DND-41 (cell line): Measurements from ENCODE around the gene IFNA5.

Source experiments
- ATAC-seq: fragments of 200-7000 bp; cut with Tn5 transposase; 3 replicates; pipeline ENCODE4 v1.9.1; 2021; ENCODE audit warnings: low read depth; ENCODE audit not compliant: insufficient read depth
- DNase-seq: peaks from one replicate; pipeline ENCODE4 v3.0.0-alpha.2; 2020
- H2AFZ ChIP-seq: 2 replicates; pipeline ENCODE4 v1.6.0; 2012; ENCODE audit warnings: low read depth, low read length
- H3K27ac ChIP-seq: 2 replicates; pipeline ENCODE4 v1.5.1; 2012; ENCODE audit warnings: low read length, inconsistent platforms
- H3K27me3 ChIP-seq: fragments of 200-600 bp; sonication (generic); 2 replicates; pipeline ENCODE4 v1.6.0; 2012; ENCODE audit warnings: low read length, mild to moderate bottlenecking, inconsistent platforms; ENCODE audit not compliant: insufficient read depth, poor library complexity
- H3K36me3 ChIP-seq: 2 replicates; pipeline ENCODE4 v1.5.1; 2012; ENCODE audit warnings: low read length, inconsistent platforms; ENCODE audit not compliant: insufficient read depth
- H3K4me1 ChIP-seq: 2 replicates; pipeline ENCODE4 v1.5.1; 2012; ENCODE audit warnings: mild to moderate bottlenecking, low read length; ENCODE audit not compliant: insufficient read depth
- H3K4me2 ChIP-seq: 2 replicates; pipeline ENCODE4 v1.6.0; 2012; ENCODE audit warnings: mild to moderate bottlenecking, moderate library complexity, low read length, inconsistent platforms; ENCODE audit not compliant: insufficient read depth
- H3K4me3 ChIP-seq, 2 experiments: fragments of 200-600 bp in 1 of 2; shearing (Covaris generic) in 1 of 2; 2 replicates each; pipeline ENCODE4 v1.5.1; 2012 to 2016; ENCODE audit warnings: inconsistent platforms in 2 of 2, low read length in 2 of 2, mild to moderate bottlenecking in 2 of 2, low read depth in 1 of 2, moderate library complexity in 1 of 2
- H3K79me2 ChIP-seq: 2 replicates; pipeline ENCODE4 v1.6.0; 2012; ENCODE audit warnings: low read length, inconsistent platforms; ENCODE audit not compliant: insufficient read depth
- H3K9ac ChIP-seq: 2 replicates; pipeline ENCODE4 v1.6.0; 2012; ENCODE audit warnings: low read depth, mild to moderate bottlenecking, inconsistent platforms, low read length, moderate library complexity
- H3K9me3 ChIP-seq: 2 replicates; pipeline ENCODE4 v1.5.1; 2012; ENCODE audit warnings: low read length, moderate library complexity, mild to moderate bottlenecking, inconsistent platforms; ENCODE audit not compliant: insufficient read depth, severe bottlenecking
- H4K20me1 ChIP-seq: 2 replicates; pipeline ENCODE4 v1.6.0; 2012; ENCODE audit warnings: low read length; ENCODE audit not compliant: insufficient read depth
- EZH2 ChIP-seq: IDR thresholded peaks from 3 replicates; pipeline ENCODE4 v1.6.1; 2012; ENCODE audit warnings: borderline replicate concordance, low read depth, mild to moderate bottlenecking, moderate library complexity, low read length, inconsistent platforms; ENCODE audit not compliant: severe bottlenecking
- TF ChIP-seq, protein P1 (sequence below): IDR thresholded peaks from 2 replicates; pipeline ENCODE4 v1.5.1; 2012; ENCODE audit warnings: borderline replicate concordance, low read length, moderate library complexity, mild to moderate bottlenecking; ENCODE audit not compliant: poor library complexity, severe bottlenecking; ENCODE audit errors: extremely low read depth

Gene IFNA5

DNA sequence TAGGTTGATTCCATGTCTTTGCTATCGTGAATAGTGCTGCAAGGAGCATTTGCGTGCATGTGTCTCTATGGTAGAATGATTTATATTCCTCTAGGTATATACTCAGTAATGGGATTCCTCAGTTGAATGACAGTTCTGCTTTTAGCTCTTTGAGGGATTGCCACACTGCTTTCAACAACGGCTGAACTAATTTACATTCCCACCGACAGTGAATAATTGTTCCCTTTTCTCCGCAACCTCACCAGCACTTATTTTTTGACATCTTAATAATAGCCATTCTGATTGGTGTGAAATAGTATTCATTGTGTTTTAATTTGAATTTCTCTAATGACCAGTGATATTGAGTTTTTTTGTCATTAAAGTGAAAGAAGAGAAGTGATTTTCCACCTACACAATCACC is 18.5 kb downstream of the IFNA5 start:
- H4K20me1 ChIP-seq = no peaks in the 10 kb centered on the region
- no peaks in the 10 kb centered on the region for H3K36me3 ChIP-seq
- no peak overlapping the region for H3K27ac ChIP-seq
- no peaks in the 10 kb centered on the region for H3K79me2 ChIP-seq
- H3K4me3 ChIP-seq = no peak overlapping the region
- TF ChIP-seq EZH2 = no peak
- TF ChIP-seq, protein P1, sequence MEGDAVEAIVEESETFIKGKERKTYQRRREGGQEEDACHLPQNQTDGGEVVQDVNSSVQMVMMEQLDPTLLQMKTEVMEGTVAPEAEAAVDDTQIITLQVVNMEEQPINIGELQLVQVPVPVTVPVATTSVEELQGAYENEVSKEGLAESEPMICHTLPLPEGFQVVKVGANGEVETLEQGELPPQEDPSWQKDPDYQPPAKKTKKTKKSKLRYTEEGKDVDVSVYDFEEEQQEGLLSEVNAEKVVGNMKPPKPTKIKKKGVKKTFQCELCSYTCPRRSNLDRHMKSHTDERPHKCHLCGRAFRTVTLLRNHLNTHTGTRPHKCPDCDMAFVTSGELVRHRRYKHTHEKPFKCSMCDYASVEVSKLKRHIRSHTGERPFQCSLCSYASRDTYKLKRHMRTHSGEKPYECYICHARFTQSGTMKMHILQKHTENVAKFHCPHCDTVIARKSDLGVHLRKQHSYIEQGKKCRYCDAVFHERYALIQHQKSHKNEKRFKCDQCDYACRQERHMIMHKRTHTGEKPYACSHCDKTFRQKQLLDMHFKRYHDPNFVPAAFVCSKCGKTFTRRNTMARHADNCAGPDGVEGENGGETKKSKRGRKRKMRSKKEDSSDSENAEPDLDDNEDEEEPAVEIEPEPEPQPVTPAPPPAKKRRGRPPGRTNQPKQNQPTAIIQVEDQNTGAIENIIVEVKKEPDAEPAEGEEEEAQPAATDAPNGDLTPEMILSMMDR = no peak
- DNase-seq = no peak
- H3K27me3 ChIP-seq = no peaks in the 10 kb centered on the region
- H3K9ac ChIP-seq = no peak overlapping the region
- no peaks in the 10 kb centered on the region for H3K9me3 ChIP-seq
- H2AFZ ChIP-seq = no peak overlapping the region
- no peak for ATAC-seq
- no peak overlapping the region for H3K4me2 ChIP-seq
- peaks cover 5% of the 10 kb centered on the region; the same call in 1 of the 2 replicates for H3K4me1 ChIP-seq

DNA sequence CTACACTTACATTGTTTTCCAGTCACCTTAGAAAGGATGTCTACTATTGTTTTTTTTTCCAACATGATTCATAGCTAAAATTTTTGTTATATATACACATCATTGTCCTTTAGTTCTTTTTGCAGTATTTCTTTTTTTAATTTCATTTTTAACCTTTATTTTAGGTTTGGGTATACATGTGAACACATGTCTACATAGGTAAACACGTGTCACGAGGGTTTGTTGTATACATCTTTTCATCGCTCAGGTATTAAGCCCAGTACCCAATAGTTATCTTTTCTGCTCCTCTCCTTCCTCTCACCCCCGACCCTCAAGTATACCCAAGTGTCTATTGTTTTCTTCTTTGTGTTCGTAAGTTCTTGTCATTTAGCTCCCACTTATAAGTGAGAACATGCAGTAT is 19.0 kb downstream of the IFNA5 start:
- Histone ChIP-seq H3K36me3 (no peaks in the 10 kb centered on the region), H3K4me1 (peaks cover 5% of the 10 kb centered on the region; the same call in 1 of the 2 replicates), H4K20me1 (no peaks in the 10 kb centered on the region), H3K9me3 (no peaks in the 10 kb centered on the region), H3K4me3 (no peak overlapping the region), H3K79me2 (no peaks in the 10 kb centered on the region), H3K9ac (no peak overlapping the region), H3K27ac (no peak overlapping the region), H3K4me2 (no peak overlapping the region), H3K27me3 (no peaks in the 10 kb centered on the region), H2AFZ (no peak overlapping the region)
- DNase-seq (no peak), ATAC-seq (no peak)
- no peak for TF ChIP-seq EZH2
- TF ChIP-seq, protein P1 = no peak

DNA sequence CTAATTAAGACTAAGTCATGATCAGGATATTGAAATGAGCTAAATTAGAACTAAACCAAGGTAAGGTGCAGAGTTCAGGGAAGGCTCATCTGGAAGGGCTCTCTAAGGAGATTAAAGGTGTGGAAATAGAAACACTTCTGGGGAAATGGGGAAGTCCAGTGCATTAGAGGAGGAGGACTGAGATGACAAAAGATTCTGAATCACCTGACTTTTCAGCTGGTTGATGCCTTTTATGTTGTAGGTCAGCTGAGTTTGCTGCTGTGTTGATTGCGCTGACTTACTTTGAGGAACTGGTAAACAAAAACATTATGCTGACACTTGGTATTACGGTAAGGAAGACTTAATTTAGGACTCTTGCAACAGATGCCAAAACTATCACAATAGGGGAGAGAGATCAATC is 23.8 kb downstream of the IFNA5 start:
- H3K9ac ChIP-seq = no peak overlapping the region
- H4K20me1 ChIP-seq = no peaks in the 10 kb centered on the region
- H3K79me2 ChIP-seq = no peaks in the 10 kb centered on the region
- no peaks in the 10 kb centered on the region for H3K4me1 ChIP-seq
- no peak for DNase-seq
- no peak overlapping the region for H3K27ac ChIP-seq
- H3K36me3 ChIP-seq = no peaks in the 10 kb centered on the region
- no peak for ATAC-seq
- no peak overlapping the region for H3K4me2 ChIP-seq
- H3K9me3 ChIP-seq = no peaks in the 10 kb centered on the region
- TF ChIP-seq, protein P1 = no peak
- TF ChIP-seq EZH2 = no peak
- no peaks in the 10 kb centered on the region for H3K27me3 ChIP-seq
- H2AFZ ChIP-seq = no peak overlapping the region
- no peak overlapping the region for H3K4me3 ChIP-seq

DNA sequence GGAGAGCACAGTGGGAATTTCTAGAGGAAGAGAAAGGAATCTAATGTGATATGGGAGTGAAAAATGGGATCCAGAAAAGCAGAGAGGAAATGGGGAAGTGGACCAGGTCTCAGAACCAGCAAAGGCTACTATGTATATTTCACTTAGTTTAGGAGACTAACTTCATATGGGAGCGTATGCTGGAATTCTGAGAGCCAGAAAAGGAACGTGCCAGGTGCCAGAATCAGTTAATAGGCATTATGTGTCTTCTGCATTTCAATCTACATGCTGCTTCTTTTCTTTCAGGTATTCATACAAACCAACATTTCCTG is 36.8 kb downstream of the IFNA5 start:
- Histone ChIP-seq H3K27me3 (no peaks in the 10 kb centered on the region), H2AFZ (no peak overlapping the region), H3K4me2 (no peak overlapping the region), H3K4me3 (no peak overlapping the region), H4K20me1 (no peaks in the 10 kb centered on the region), H3K36me3 (no peaks in the 10 kb centered on the region), H3K9ac (no peak overlapping the region), H3K4me1 (no peaks in the 10 kb centered on the region), H3K79me2 (no peaks in the 10 kb centered on the region), H3K9me3 (no peaks in the 10 kb centered on the region), H3K27ac (no peak overlapping the region)
- ATAC-seq = no peak
- no peak for TF ChIP-seq EZH2
- TF ChIP-seq, protein P1 = no peak
- DNase-seq = no peak
